SK-N-SH (cell line): ENCODE data around the gene RFNG. TPM values are rescaled to one million over a fixed set of nuclear protein-coding genes. Genes with fewer than 3 reads are reported as not detected.
A peak's percentile ranks its signal among the peaks of the same experiment; 100 is the strongest.

ENCODE experiments used
- CTCF ChIA-PET: fragments of 300-600, 350-600 bp; formaldehyde crosslinking; extraction: SDS; loops from one replicate; lab custom pipeline; 2021; lab: Yijun Ruan, JAX
- POLR2A ChIA-PET: fragments of 350-600 bp; sonication (Branson Sonifier 250); formaldehyde crosslinking; extraction: SDS; loops from one replicate; lab custom pipeline; 2020; ENCODE audit warnings: antibody characterized with exemption, inconsistent platforms; lab: Yijun Ruan, JAX
- DNase-seq: peaks from one replicate; pipeline ENCODE4 v3.0.0; 2012
- H2AFZ ChIP-seq: fragments of 200-600 bp; sonication (generic); 2 replicates; pipeline ENCODE4 v1.8.1; 2016; ENCODE audit warnings: antibody characterized with exemption, mild to moderate bottlenecking, low read depth
- H3F3A ChIP-seq: fragments of 200-600 bp; sonication (generic); replicated peaks from 2 replicates; pipeline ENCODE3; 2016; ENCODE audit warnings: antibody characterized with exemption, mild to moderate bottlenecking; ENCODE audit not compliant: insufficient read depth
- H3K27ac ChIP-seq, 2 experiments: fragments of 200-500 bp in 1 of 2; fragments of 200-600 bp in 1 of 2; sonication (Bioruptor generic) in 1 of 2; sonication (generic), shearing (Covaris generic) in 1 of 2; 2 replicates each; pipeline versions ENCODE4 v1.5.1 to v1.6.1; 2014 to 2016; ENCODE audit warnings: low read depth in 2 of 2, inconsistent platforms in 1 of 2, low read length in 1 of 2, mild to moderate bottlenecking in 1 of 2, mixed read lengths in 1 of 2
- H3K27me3 ChIP-seq: fragments of 200-600 bp; sonication (generic), shearing (Covaris generic); 2 replicates; pipeline ENCODE4 v1.6.1; 2016; ENCODE audit warnings: mixed run types; ENCODE audit not compliant: insufficient read depth
- H3K36me3 ChIP-seq, 2 experiments: fragments of 200-500 bp in 1 of 2; fragments of 200-600 bp in 1 of 2; sonication (Bioruptor generic) in 1 of 2; sonication (generic) in 1 of 2; replicated peaks in 1 of 2; 2 replicates each; pipeline versions ENCODE3 to v1.5.1; 2014 to 2016; ENCODE audit warnings: low read length in 1 of 2, mild to moderate bottlenecking in 1 of 2; ENCODE audit not compliant: insufficient read depth in 2 of 2, control insufficient read depth in 1 of 2
- H3K4me1 ChIP-seq, 2 experiments: fragments of 200-500 bp in 1 of 2; fragments of 200-600 bp in 1 of 2; sonication (Bioruptor generic) in 1 of 2; sonication (generic), shearing (Covaris generic) in 1 of 2; 2 replicates each; pipeline versions ENCODE4 v1.5.1 to v1.6.1; 2014 to 2016; ENCODE audit warnings: low read depth in 1 of 2, low read length in 1 of 2, mixed run types in 1 of 2; ENCODE audit not compliant: insufficient read depth in 2 of 2, control insufficient read depth in 1 of 2
- H3K4me2 ChIP-seq: fragments of 200-600 bp; sonication (generic), shearing (Covaris generic); 2 replicates; pipeline ENCODE4 v1.6.1; 2017; ENCODE audit warnings: mixed run types
- H3K4me3 ChIP-seq, 2 experiments: fragments of 200-500 bp in 1 of 2; fragments of 200-600 bp in 1 of 2; sonication (Bioruptor generic) in 1 of 2; sonication (generic), shearing (Covaris generic) in 1 of 2; 2 replicates each; pipeline versions ENCODE4 v1.5.1 to v1.8.1; 2014 to 2016; ENCODE audit warnings: low read depth in 2 of 2, inconsistent platforms in 1 of 2, low read length in 1 of 2, mild to moderate bottlenecking in 1 of 2, mixed read lengths in 1 of 2, moderate library complexity in 1 of 2
- H3K79me2 ChIP-seq: fragments of 200-600 bp; sonication (generic); 2 replicates; pipeline ENCODE4 v1.8.1; 2017; ENCODE audit warnings: mild to moderate bottlenecking; ENCODE audit not compliant: insufficient read depth
- H3K9ac ChIP-seq: fragments of 200-600 bp; sonication (generic); 2 replicates; pipeline ENCODE4 v1.6.1; 2017; ENCODE audit warnings: mixed run types
- H3K9me2 ChIP-seq: fragments of 200-600 bp; sonication (generic); 2 replicates; pipeline ENCODE4 v1.6.1; 2017; ENCODE audit warnings: mixed run types
- H3K9me3 ChIP-seq: fragments of 200-600 bp; sonication (generic); 2 replicates; pipeline ENCODE4 v1.6.1; 2017; ENCODE audit warnings: mixed run types, mild to moderate bottlenecking, moderate library complexity
- H4K20me1 ChIP-seq: fragments of 200-600 bp; sonication (generic); 2 replicates; pipeline ENCODE4 v1.6.1; 2017; ENCODE audit warnings: mild to moderate bottlenecking, mixed run types; ENCODE audit not compliant: insufficient read depth
- CHD2 ChIP-seq: fragments of 150-350 bp; IDR thresholded peaks from 2 replicates; pipeline ENCODE4 v1.6.1; 2018; ENCODE audit warnings: low read length; ENCODE audit not compliant: partially characterized antibody
- EZH2phosphoT487 ChIP-seq: fragments of 200-600 bp; sonication (generic); IDR thresholded peaks from 2 replicates; pipeline ENCODE4 v1.6.1; 2017; ENCODE audit warnings: low read depth, mixed run types, mild to moderate bottlenecking, antibody characterized with exemption, moderate library complexity, borderline replicate concordance
- FOSL2 ChIP-seq: IDR thresholded peaks from 2 replicates; pipeline ENCODE4 v1.4.0; 2012; ENCODE audit warnings: low read depth, mild to moderate bottlenecking, moderate library complexity, borderline replicate concordance
- GABPA ChIP-seq: IDR thresholded peaks from 2 replicates; pipeline ENCODE4 v1.4.0; 2012; ENCODE audit warnings: low read depth, mild to moderate bottlenecking
- GATA2 ChIP-seq: sonication (generic); formaldehyde crosslinking; IDR thresholded peaks from 2 replicates; pipeline ENCODE4 v1.5.0; 2020; ENCODE audit warnings: mild to moderate bottlenecking, missing genetic modification reagents
- JUND ChIP-seq: IDR thresholded peaks from 2 replicates; pipeline ENCODE4 v1.4.0; 2012
- MXI1 ChIP-seq: IDR thresholded peaks from 2 replicates; pipeline ENCODE4 v1.6.1; 2012; ENCODE audit warnings: mild to moderate bottlenecking, low read depth, low read length, improper control_type of control experiment
- RFX5 ChIP-seq: IDR thresholded peaks from 2 replicates; pipeline ENCODE4 v1.6.1; 2012; ENCODE audit warnings: mild to moderate bottlenecking, improper control_type of control experiment, low read length
- TEAD4 ChIP-seq: IDR thresholded peaks from 2 replicates; pipeline ENCODE4 v1.4.0; 2012; ENCODE audit warnings: mild to moderate bottlenecking, borderline replicate concordance; ENCODE audit not compliant: insufficient read depth
- YY1 ChIP-seq: IDR thresholded peaks from 2 replicates; pipeline ENCODE4 v1.4.0; 2012; ENCODE audit warnings: low read depth, mild to moderate bottlenecking
- WGBS: methylation state at CpG from one replicate; pipeline ENCODE4 v1.1.6; 2017; ENCODE audit warnings: low lambda C conversion rate; 5-methylcytosine and 5-hydroxymethylcytosine counted together
- polyA plus RNA-seq, 3 experiments: library from polyadenylated mRNA; depleted of rRNA; stranded (reverse); fragments of >200 nt; gene quantifications; 2 replicates each; pipeline ENCODE4 v1.2.3, GENCODE V29; 2012
- TF ChIP-seq, protein P1 (sequence below): fragments of 150-350 bp; IDR thresholded peaks from 2 replicates; pipeline ENCODE4 v1.6.1; 2017; ENCODE audit warnings: antibody characterized with exemption, low read length, low read depth, borderline replicate concordance

The RFNG gene
- polyA plus RNA-seq, 1 of the 3 experiments (the other 2 are of a cell fraction): 68.6 TPM

DNA sequence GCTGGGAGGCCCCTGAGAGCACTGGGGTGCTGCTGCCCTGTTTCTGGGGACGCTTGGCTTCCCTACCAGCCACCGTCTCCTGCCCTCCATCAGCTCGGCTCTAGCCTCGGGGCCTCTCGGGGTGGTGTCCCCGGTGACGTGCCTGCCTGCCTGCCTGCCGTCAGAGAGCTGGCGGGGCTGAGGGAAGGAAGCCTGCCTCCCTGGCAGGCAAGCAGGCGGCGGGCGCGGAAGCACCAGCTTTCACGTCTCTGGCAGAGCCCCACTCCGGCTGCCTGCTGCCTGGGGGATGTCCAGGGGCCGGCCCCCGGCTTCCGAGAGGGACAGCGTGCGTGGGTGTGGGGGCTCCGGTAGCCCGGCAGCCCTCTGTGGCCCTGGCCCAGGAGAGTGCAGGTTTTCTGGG lies 38.3 kb downstream of the RFNG start:
- H3K36me3 ChIP-seq: peaks cover 1 to 12% of the 10 kb centered on the region in 2 experiments
- H2AFZ ChIP-seq: no peak overlapping the region
- POLR2A ChIA-PET: interaction anchor here (0.6 to 1.0 kb wide), 4 partner anchors 35 to 85 kb away, joined by 3 to 4 read pairs (median 3); partner anchors contain the start of gene FASN
- H3F3A ChIP-seq: peaks cover 8% of the 10 kb centered on the region
- TF ChIP-seq FOSL2: no peak
- no peak for TF ChIP-seq YY1
- no peak for TF ChIP-seq CHD2
- TF ChIP-seq GATA2: no peak
- TF ChIP-seq MXI1: peak; percentile 33; the same call in 1 of the 2 replicates
- TF ChIP-seq GABPA: no peak
- TF ChIP-seq, all 33 proteins: peak for 1
- peak overlapping the region in 1 of 2 experiments; percentile 82; a peak in 2 of 4 replicates for H3K27ac ChIP-seq
- no peaks in the 10 kb centered on the region for H3K27me3 ChIP-seq
- no peaks in the 10 kb centered on the region for H3K9me2 ChIP-seq
- WGBS: 78% methylated on average over 17 of the region's 22 CpGs
- CTCF ChIA-PET: interaction anchor here (0.6 to 35.7 kb wide), 11 partner anchors 8 to 144 kb away, joined by 3 to 1216 read pairs (median 6); partner anchors contain the start of genes CENPX, DCXR, LRRC45 and MAFG
- peaks cover 4% of the 10 kb centered on the region; the same call in 1 of the 2 replicates for H3K79me2 ChIP-seq
- no peak overlapping the region for H3K9ac ChIP-seq
- no peaks in the 10 kb centered on the region for H3K9me3 ChIP-seq
- H3K4me2 ChIP-seq: no peak overlapping the region
- DNase-seq: peak; percentile 94
- H4K20me1 ChIP-seq: no peaks in the 10 kb centered on the region
- H3K4me1 ChIP-seq: peaks cover 0 to 24% of the 10 kb centered on the region in 2 experiments; a peak in 1 of 4 replicates
- H3K4me3 ChIP-seq: no peak overlapping the region

DNA sequence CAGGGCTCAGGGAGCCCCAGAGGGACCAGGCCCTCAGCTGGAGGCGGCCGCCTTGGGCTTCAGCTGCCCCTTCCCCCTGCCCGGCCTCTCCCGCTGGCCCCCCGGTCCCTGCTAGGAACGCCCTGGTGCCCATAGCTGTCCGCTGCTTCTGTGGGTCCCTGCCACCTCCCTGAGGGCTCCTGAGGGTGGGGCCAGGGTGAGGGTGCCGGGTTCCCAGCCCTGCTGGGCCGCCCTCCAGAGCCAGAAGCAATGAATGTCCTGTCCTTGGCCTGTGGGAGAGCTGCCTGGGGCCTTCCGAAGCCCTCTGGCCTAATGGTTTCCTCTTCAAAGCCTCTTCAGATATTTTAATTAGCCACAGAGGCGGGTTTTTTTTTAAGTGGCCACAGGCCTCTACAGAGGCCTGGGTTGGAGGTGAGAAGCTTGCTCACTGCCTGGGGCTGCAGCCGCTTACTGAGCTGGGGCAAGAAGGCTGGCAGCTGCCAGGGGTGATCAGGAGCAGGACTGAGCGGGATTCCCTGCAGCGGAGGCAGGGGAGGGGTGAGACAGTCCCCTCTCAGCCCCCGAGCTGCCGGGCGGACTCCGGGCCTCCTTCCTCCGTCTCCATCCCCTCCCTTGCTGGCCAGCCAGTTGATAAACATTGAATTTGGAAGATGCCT lies 38.8 kb downstream of the RFNG start:
- ChIA-PET POLR2A (interaction anchor here (0.6 to 1.0 kb wide), 4 partner anchors 34 to 85 kb away, joined by 3 to 4 read pairs (median 3); partner anchors contain the start of gene FASN), CTCF (interaction anchor here (0.6 to 35.7 kb wide), 11 partner anchors 9 to 143 kb away, joined by 3 to 1216 read pairs (median 6); partner anchors contain the start of genes CENPX, DCXR, LRRC45 and MAFG)
- peak; percentile 88 for DNase-seq
- Histone ChIP-seq H3F3A (peaks cover 3% of the 10 kb centered on the region), H2AFZ (no peak overlapping the region), H3K27ac (peak overlapping the region in 1 of 2 experiments; percentile 82; a peak in 2 of 4 replicates), H3K36me3 (peaks cover 0 to 6% of the 10 kb centered on the region in 2 experiments), H3K4me3 (no peak overlapping the region), H4K20me1 (no peaks in the 10 kb centered on the region), H3K9me2 (no peaks in the 10 kb centered on the region), H3K9me3 (no peaks in the 10 kb centered on the region), H3K79me2 (no peaks in the 10 kb centered on the region), H3K9ac (no peak overlapping the region), H3K4me1 (peaks cover 0 to 29% of the 10 kb centered on the region in 2 experiments; a peak in 1 of 4 replicates), H3K27me3 (no peaks in the 10 kb centered on the region), H3K4me2 (no peak overlapping the region)
- WGBS: 78% methylated on average over 12 of the region's 19 CpGs
- TF ChIP-seq JUND: no peak
- TF ChIP-seq RFX5: no peak
- TF ChIP-seq EZH2phosphoT487: no peak
- TF ChIP-seq, protein P1, sequence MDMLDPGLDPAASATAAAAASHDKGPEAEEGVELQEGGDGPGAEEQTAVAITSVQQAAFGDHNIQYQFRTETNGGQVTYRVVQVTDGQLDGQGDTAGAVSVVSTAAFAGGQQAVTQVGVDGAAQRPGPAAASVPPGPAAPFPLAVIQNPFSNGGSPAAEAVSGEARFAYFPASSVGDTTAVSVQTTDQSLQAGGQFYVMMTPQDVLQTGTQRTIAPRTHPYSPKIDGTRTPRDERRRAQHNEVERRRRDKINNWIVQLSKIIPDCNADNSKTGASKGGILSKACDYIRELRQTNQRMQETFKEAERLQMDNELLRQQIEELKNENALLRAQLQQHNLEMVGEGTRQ: no peak
- no peak for TF ChIP-seq YY1
- TF ChIP-seq TEAD4: no peak
